GM23248 (cell line): Measurements from ENCODE around the gene IKZF1. TPM values are rescaled to one million over a fixed set of nuclear protein-coding genes. Genes with fewer than 3 reads are reported as not detected.

Experiments used
- DNase-seq: peaks from one replicate; pipeline ENCODE4 v3.0.0-alpha.2; 2015
- H2AFZ ChIP-seq: fragments of 200-600 bp; sonication (generic); 2 replicates; pipeline ENCODE4 v1.6.1; 2016; ENCODE audit warnings: antibody characterized with exemption
- H3F3A ChIP-seq: fragments of 200-600 bp; sonication (generic); 2 replicates; pipeline ENCODE4 v1.6.1; 2016; ENCODE audit warnings: mild to moderate bottlenecking, antibody characterized with exemption, mixed run types; ENCODE audit not compliant: insufficient read depth
- H3K27ac ChIP-seq: fragments of 200-600 bp; sonication (generic); 2 replicates; pipeline ENCODE4 v1.5.1; 2016; ENCODE audit warnings: mild to moderate bottlenecking
- H3K27me3 ChIP-seq: fragments of 200-600 bp; sonication (generic); replicated peaks from 2 replicates; pipeline ENCODE4 v1.6.1; 2016; ENCODE audit warnings: mild to moderate bottlenecking; ENCODE audit not compliant: insufficient read depth
- H3K36me3 ChIP-seq: fragments of 200-600 bp; sonication (generic); 2 replicates; pipeline ENCODE4 v1.6.1; 2016; ENCODE audit warnings: low read depth, mild to moderate bottlenecking
- H3K4me1 ChIP-seq: fragments of 200-600 bp; sonication (generic); 2 replicates; pipeline ENCODE4 v1.6.1; 2016; ENCODE audit warnings: mild to moderate bottlenecking; ENCODE audit not compliant: insufficient read depth
- H3K4me2 ChIP-seq: fragments of 200-600 bp; sonication (generic); one replicate; pipeline ENCODE4 v1.6.1; 2016; ENCODE audit warnings: mild to moderate bottlenecking; ENCODE audit not compliant: unreplicated experiment
- H3K4me3 ChIP-seq: fragments of 200-600 bp; sonication (generic); 2 replicates; pipeline ENCODE4 v1.5.1; 2016; ENCODE audit warnings: mild to moderate bottlenecking
- H3K79me2 ChIP-seq: fragments of 200-600 bp; sonication (generic); 2 replicates; pipeline ENCODE4 v1.6.1; 2016; ENCODE audit warnings: mild to moderate bottlenecking; ENCODE audit not compliant: insufficient read depth
- H3K9ac ChIP-seq: fragments of 200-600 bp; sonication (generic); 2 replicates; pipeline ENCODE4 v1.6.1; 2016; ENCODE audit warnings: mild to moderate bottlenecking
- H3K9me2 ChIP-seq: fragments of 200-600 bp; sonication (generic); 2 replicates; pipeline ENCODE4 v1.6.1; 2016; ENCODE audit warnings: mixed run types, mild to moderate bottlenecking, moderate library complexity; ENCODE audit not compliant: insufficient read depth
- H3K9me3 ChIP-seq: fragments of 200-600 bp; sonication (generic); one replicate; pipeline ENCODE4 v1.6.1; 2017; ENCODE audit warnings: low read depth
- H4K20me1 ChIP-seq: fragments of 200-600 bp; sonication (generic); 2 replicates; pipeline ENCODE4 v1.6.0; 2016; ENCODE audit not compliant: insufficient read depth
- EZH2 ChIP-seq: fragments of 200-600 bp; sonication (generic); IDR thresholded peaks from 2 replicates; pipeline ENCODE4 v1.6.1; 2018; ENCODE audit warnings: antibody characterized with exemption, mild to moderate bottlenecking; ENCODE audit not compliant: insufficient read depth, poor library complexity, severe bottlenecking
- EZH2phosphoT487 ChIP-seq: fragments of 200-600 bp; sonication (generic); IDR thresholded peaks from 2 replicates; pipeline ENCODE4 v1.6.1; 2018; ENCODE audit warnings: antibody characterized with exemption, moderate library complexity, mild to moderate bottlenecking, low read depth; ENCODE audit not compliant: insufficient read depth
- WGBS, 2 experiments: methylation state at CpG; one replicate each; pipeline ENCODE4 v1.1.6; 2015 to 2017; ENCODE audit warnings: low lambda C conversion rate in 2 of 2, low coverage in 1 of 2; ENCODE audit errors: missing lambda C conversion rate in 2 of 2; 5-methylcytosine and 5-hydroxymethylcytosine counted together
- in situ Hi-C: fragments of 300-500 bp; cut with MboI; formaldehyde crosslinking; loops from 2 replicates; pipeline ENCODE4 v1.15.0; 2020
- polyA plus RNA-seq: library from polyadenylated mRNA; unstranded; fragments of >200 nt; fragmentation: Nextera tagmentation; extraction: Ambion mirVana; gene quantifications from 2 replicates; pipeline ENCODE4 v1.2.1, GENCODE V29; 2016
- total RNA-seq: library from RNA; depleted of rRNA; stranded (reverse); fragments of >200 nt; shearing (Covaris generic); gene quantifications from 2 replicates; pipeline ENCODE4 v1.2.3, GENCODE V29; 2014

Gene IKZF1
- total and polyA plus RNA-seq, 2 experiments from 2014 or later = not detected

- Histone ChIP-seq H3K4me2 (no peak overlapping the region), H3K79me2 (no peaks in the 10 kb centered on the region), H3K36me3 (no peaks in the 10 kb centered on the region), H2AFZ (no peak overlapping the region), H3F3A (no peaks in the 10 kb centered on the region), H3K9ac (no peak overlapping the region), H3K9me3 (no peaks in the 10 kb centered on the region), H3K4me1 (no peaks in the 10 kb centered on the region), H3K27me3 (peaks cover 47% of the 10 kb centered on the region), H4K20me1 (no peaks in the 10 kb centered on the region), H3K4me3 (no peak overlapping the region), H3K9me2 (no peaks in the 10 kb centered on the region), H3K27ac (no peak overlapping the region)
- in situ Hi-C loops = no loop called here
- no peak for DNase-seq
- TF ChIP-seq EZH2 (no peak), EZH2phosphoT487 (no peak)
- WGBS, 2 experiments = 50 to 51% methylated on average over 7 of the region's 7 CpGs
These were observed 100.7 kb downstream of the IKZF1 start for GRCh38 chr7:50405221-50405620.

- H3K27ac ChIP-seq = no peak overlapping the region
- no peaks in the 10 kb centered on the region for H3F3A ChIP-seq
- H3K4me1 ChIP-seq = no peaks in the 10 kb centered on the region
- no peak overlapping the region for H3K4me3 ChIP-seq
- peaks cover 30% of the 10 kb centered on the region for H3K27me3 ChIP-seq
- TF ChIP-seq EZH2phosphoT487 (no peak), EZH2 (no peak)
- no peaks in the 10 kb centered on the region for H3K9me3 ChIP-seq
- DNase-seq = no peak
- H3K79me2 ChIP-seq = no peaks in the 10 kb centered on the region
- no peaks in the 10 kb centered on the region for H4K20me1 ChIP-seq
- H3K4me2 ChIP-seq = no peak overlapping the region
- H3K9ac ChIP-seq = no peak overlapping the region
- H2AFZ ChIP-seq = no peak overlapping the region
- 22 to 23% methylated on average over 5 of the region's 5 CpGs for WGBS, 2 experiments
- H3K36me3 ChIP-seq = no peaks in the 10 kb centered on the region
- in situ Hi-C loops = no loop called here
- no peaks in the 10 kb centered on the region for H3K9me2 ChIP-seq
These were observed 102.4 kb downstream of the IKZF1 start for GRCh38 chr7:50406935-50407334.

GRCh38 chr7:50409856-50410745 lies 105.6 kb downstream of the IKZF1 start:
- Histone ChIP-seq H2AFZ (no peak overlapping the region), H3K27me3 (peaks cover 12% of the 10 kb centered on the region; the same call in 1 of the 2 replicates), H4K20me1 (no peaks in the 10 kb centered on the region), H3K9me3 (no peaks in the 10 kb centered on the region), H3K4me2 (no peak overlapping the region), H3F3A (no peaks in the 10 kb centered on the region), H3K4me3 (no peak overlapping the region), H3K9me2 (no peaks in the 10 kb centered on the region), H3K9ac (no peak overlapping the region), H3K4me1 (no peaks in the 10 kb centered on the region), H3K36me3 (no peaks in the 10 kb centered on the region), H3K79me2 (no peaks in the 10 kb centered on the region), H3K27ac (no peak overlapping the region)
- no peak for TF ChIP-seq EZH2
- TF ChIP-seq EZH2phosphoT487 = no peak
- no peak for DNase-seq
- in situ Hi-C loops = loop anchor here (10.0 kb wide), 1 partner anchor 205 kb away; no protein-coding TSS in a partner anchor
- WGBS, 2 experiments = 55 to 61% methylated on average over 17 of the region's 17 CpGs

- Histone ChIP-seq H3K27me3 (peaks cover 20% of the 10 kb centered on the region; the same call in 1 of the 2 replicates), H3K4me1 (no peaks in the 10 kb centered on the region), H3K9me3 (no peaks in the 10 kb centered on the region), H3K27ac (no peak overlapping the region), H3K79me2 (no peaks in the 10 kb centered on the region), H3K36me3 (no peaks in the 10 kb centered on the region), H3K9ac (no peak overlapping the region), H3K4me3 (no peak overlapping the region), H4K20me1 (no peaks in the 10 kb centered on the region), H2AFZ (no peak overlapping the region), H3K4me2 (no peak overlapping the region), H3F3A (no peaks in the 10 kb centered on the region), H3K9me2 (no peaks in the 10 kb centered on the region)
- 53 to 59% methylated on average over 6 of the region's 6 CpGs for WGBS, 2 experiments
- TF ChIP-seq EZH2 (no peak), EZH2phosphoT487 (no peak)
- in situ Hi-C loops = loop anchor here (10.0 kb wide), 1 partner anchor 207 kb away; no protein-coding TSS in a partner anchor
- DNase-seq = no peak
These were observed 106.8 kb downstream of the IKZF1 start for GRCh38 chr7:50411332-50411731.
